Naive B cell (primary cell): ENCODE measurements around the gene AIF1L. TPM values are rescaled to one million over a fixed set of nuclear protein-coding genes. Genes with fewer than 3 reads are reported as not detected.

Experiments
- ATAC-seq, 2 donors: fragments of 150-1000 bp; cut with Tn5 transposase; 2 replicates each; pipeline ENCODE4 v1.10.0; 2021; ENCODE audit warnings: low read depth in 2 of 2, mild to moderate bottlenecking in 2 of 2, moderate library complexity in 2 of 2
- DNase-seq: peaks from one replicate; pipeline ENCODE4 v3.0.0; 2022
- H3K27ac Mint-ChIP-seq, 6 donors: one replicate each; pipeline ENCODE4 v1.8.0; 2020 to 2022; ENCODE audit warnings: mild to moderate bottlenecking in 6 of 6, mixed read lengths in 6 of 6, moderate library complexity in 5 of 6, inconsistent platforms in 2 of 6
- H3K27me3 Mint-ChIP-seq, 3 donors: one replicate each; pipeline ENCODE4 v1.8.0; 2021 to 2022; ENCODE audit warnings: mixed read lengths in 3 of 3, mild to moderate bottlenecking in 1 of 3
- H3K36me3 Mint-ChIP-seq, 2 donors: one replicate each; pipeline ENCODE4 v1.8.0; 2020 to 2022; ENCODE audit warnings: mixed read lengths in 2 of 2, inconsistent platforms in 1 of 2, mild to moderate bottlenecking in 1 of 2
- H3K4me1 Mint-ChIP-seq, 3 donors: one replicate each; pipeline ENCODE4 v1.8.0; 2020 to 2022; ENCODE audit warnings: mixed read lengths in 3 of 3, inconsistent platforms in 1 of 3, mild to moderate bottlenecking in 1 of 3, moderate library complexity in 1 of 3
- H3K4me3 Mint-ChIP-seq, 8 donors: one replicate each; pipeline ENCODE4 v1.8.0; 2020 to 2022; ENCODE audit warnings: mild to moderate bottlenecking in 8 of 8, mixed read lengths in 8 of 8, moderate library complexity in 8 of 8, inconsistent platforms in 2 of 8
- H3K9me3 Mint-ChIP-seq, 7 donors: one replicate each; pipeline ENCODE4 v1.8.0; 2020 to 2022; ENCODE audit warnings: mixed read lengths in 7 of 7, mild to moderate bottlenecking in 5 of 7, inconsistent platforms in 2 of 7, moderate library complexity in 1 of 7
- polyA plus RNA-seq, 6 donors: library from polyadenylated mRNA; unstranded; fragments of 300-500 nt; fragmentation: Illumina TruSeq; gene quantifications; one replicate each; pipeline ENCODE4 v1.2.3, GENCODE V29; 2021; ENCODE audit warnings: low read depth in 6 of 6

Gene AIF1L
- polyA plus RNA-seq, 6 donors from 2014 or later: not detected

- peaks cover 4 to 27% (median 15%) of the 10 kb centered on the region in 3 donors for H3K27me3 Mint-ChIP-seq
- no peak overlapping the region for H3K4me3 Mint-ChIP-seq
- H3K9me3 Mint-ChIP-seq: no peaks in the 10 kb centered on the region
- no peak overlapping the region for H3K27ac Mint-ChIP-seq
- DNase-seq: no peak
- peaks cover 0 to 4% (median 0%) of the 10 kb centered on the region in 3 donors for H3K4me1 Mint-ChIP-seq
- no peak for ATAC-seq
- H3K36me3 Mint-ChIP-seq: no peaks in the 10 kb centered on the region
Observed at GRCh38 chr9:131084661-131085369, 11.5 kb upstream of the AIF1L start.

- peaks cover 4 to 27% (median 15%) of the 10 kb centered on the region in 3 donors for H3K27me3 Mint-ChIP-seq
- H3K9me3 Mint-ChIP-seq: no peaks in the 10 kb centered on the region
- DNase-seq: no peak
- H3K4me1 Mint-ChIP-seq: peaks cover 0 to 4% (median 0%) of the 10 kb centered on the region in 3 donors
- ATAC-seq: no peak
- no peaks in the 10 kb centered on the region for H3K36me3 Mint-ChIP-seq
- H3K4me3 Mint-ChIP-seq: no peak overlapping the region
- H3K27ac Mint-ChIP-seq: no peak overlapping the region
Observed at GRCh38 chr9:131085370-131086122, 10.8 kb upstream of the AIF1L start.

GRCh38 chr9:131087354-131087893 is 8.9 kb upstream of the AIF1L start:
- H3K4me1 Mint-ChIP-seq: peaks cover 0 to 4% (median 0%) of the 10 kb centered on the region in 3 donors
- H3K27me3 Mint-ChIP-seq: peaks cover 4 to 27% (median 15%) of the 10 kb centered on the region in 3 donors
- ATAC-seq: no peak
- H3K9me3 Mint-ChIP-seq: no peaks in the 10 kb centered on the region
- DNase-seq: no peak
- no peak overlapping the region for H3K4me3 Mint-ChIP-seq
- no peaks in the 10 kb centered on the region for H3K36me3 Mint-ChIP-seq
- peak overlapping the region in 1 of 6 donors; percentile 18 for H3K27ac Mint-ChIP-seq

GRCh38 chr9:131090025-131090787 is 6.1 kb upstream of the AIF1L start:
- H3K27ac Mint-ChIP-seq: no peak overlapping the region

GRCh38 chr9:131091352-131091992 is 4.9 kb upstream of the AIF1L start:
- Mint-ChIP-seq H3K4me1 (peaks cover 0 to 4% (median 4%) of the 10 kb centered on the region in 3 donors), H3K27ac (no peak overlapping the region), H3K4me3 (peak overlapping the region in 1 of 8 donors; percentile 16), H3K9me3 (no peaks in the 10 kb centered on the region), H3K36me3 (no peaks in the 10 kb centered on the region), H3K27me3 (peaks cover 21 to 41% (median 40%) of the 10 kb centered on the region in 3 donors)
- DNase-seq (no peak), ATAC-seq (no peak)

More at GRCh38 chr9:131090025-131090787, 6.1 kb upstream of the AIF1L start:
- peaks cover 16 to 35% (median 34%) of the 10 kb centered on the region in 3 donors for H3K27me3 Mint-ChIP-seq
- no peak for DNase-seq
- H3K36me3 Mint-ChIP-seq: no peaks in the 10 kb centered on the region
- H3K9me3 Mint-ChIP-seq: no peaks in the 10 kb centered on the region
- peaks cover 0 to under 1% (median 0%) of the 10 kb centered on the region in 3 donors for H3K4me1 Mint-ChIP-seq
- no peak for ATAC-seq
- no peak overlapping the region for H3K4me3 Mint-ChIP-seq

- no peak overlapping the region for H3K4me3 Mint-ChIP-seq
- ATAC-seq (no peak), DNase-seq (no peak)
- H3K27me3 Mint-ChIP-seq: peaks cover 21 to 43% (median 41%) of the 10 kb centered on the region in 3 donors
- no peak overlapping the region for H3K27ac Mint-ChIP-seq
- peaks cover 3 to 4% (median 4%) of the 10 kb centered on the region in 3 donors for H3K4me1 Mint-ChIP-seq
- no peaks in the 10 kb centered on the region for H3K9me3 Mint-ChIP-seq
- no peaks in the 10 kb centered on the region for H3K36me3 Mint-ChIP-seq
Observed at GRCh38 chr9:131092030-131092429, 4.3 kb upstream of the AIF1L start.

GRCh38 chr9:131092548-131093440 is 3.5 kb upstream of the AIF1L start:
- DNase-seq: no peak
- H3K4me3 Mint-ChIP-seq: no peak overlapping the region
- peaks cover 8 to 9% (median 9%) of the 10 kb centered on the region in 3 donors for H3K4me1 Mint-ChIP-seq
- no peaks in the 10 kb centered on the region for H3K9me3 Mint-ChIP-seq
- ATAC-seq: no peak
- H3K27ac Mint-ChIP-seq: no peak overlapping the region
- H3K36me3 Mint-ChIP-seq: no peaks in the 10 kb centered on the region
- peaks cover 21 to 48% (median 41%) of the 10 kb centered on the region in 3 donors for H3K27me3 Mint-ChIP-seq

- Mint-ChIP-seq H3K27ac (no peak overlapping the region), H3K4me1 (peaks cover 8 to 9% (median 9%) of the 10 kb centered on the region in 3 donors), H3K9me3 (peaks cover 0 to 2% (median 0%) of the 10 kb centered on the region in 7 donors), H3K4me3 (peak overlapping the region in 2 of 8 donors; percentile 1 to 45), H3K27me3 (peaks cover 17 to 50% (median 39%) of the 10 kb centered on the region in 3 donors), H3K36me3 (no peaks in the 10 kb centered on the region)
- ATAC-seq: no peak
- DNase-seq: no peak
Observed at GRCh38 chr9:131094015-131094414, 2.3 kb upstream of the AIF1L start.

GRCh38 chr9:131094622-131095021 is 1.7 kb upstream of the AIF1L start:
- ATAC-seq (no peak), DNase-seq (no peak)
- H3K9me3 Mint-ChIP-seq: peaks cover 0 to 2% (median 0%) of the 10 kb centered on the region in 7 donors
- H3K4me1 Mint-ChIP-seq: peaks cover 8 to 9% (median 9%) of the 10 kb centered on the region in 3 donors
- no peaks in the 10 kb centered on the region for H3K36me3 Mint-ChIP-seq
- H3K27me3 Mint-ChIP-seq: peaks cover 17 to 50% (median 39%) of the 10 kb centered on the region in 3 donors
- H3K27ac Mint-ChIP-seq: no peak overlapping the region
- peak overlapping the region in 2 of 8 donors; percentile 11 to 59 for H3K4me3 Mint-ChIP-seq

- Mint-ChIP-seq H3K4me1 (peaks cover 8 to 9% (median 9%) of the 10 kb centered on the region in 3 donors), H3K36me3 (no peaks in the 10 kb centered on the region), H3K9me3 (peaks cover 0 to 2% (median 0%) of the 10 kb centered on the region in 7 donors), H3K27me3 (peaks cover 17 to 53% (median 39%) of the 10 kb centered on the region in 3 donors), H3K4me3 (peak overlapping the region; percentile 29 to 82 (median 68)), H3K27ac (peak overlapping the region in 1 of 6 donors; percentile 64)
- DNase-seq (no peak), ATAC-seq (no peak)
Observed at GRCh38 chr9:131095666-131096268, 564 bp upstream of the AIF1L start.

- H3K27ac Mint-ChIP-seq: no peak overlapping the region
- DNase-seq (no peak), ATAC-seq (no peak)
- H3K4me1 Mint-ChIP-seq: peaks cover 8 to 9% (median 9%) of the 10 kb centered on the region in 3 donors
- H3K9me3 Mint-ChIP-seq: peaks cover 0 to 2% (median 0%) of the 10 kb centered on the region in 7 donors
- H3K36me3 Mint-ChIP-seq: no peaks in the 10 kb centered on the region
- H3K4me3 Mint-ChIP-seq: peak overlapping the region in 7 of 8 donors; percentile 5 to 82 (median 73)
- H3K27me3 Mint-ChIP-seq: peaks cover 17 to 55% (median 39%) of the 10 kb centered on the region in 3 donors
Observed at GRCh38 chr9:131097126-131097947, 1.0 kb downstream of the AIF1L start.
